ENCODE results near the gene COL24A1. TPM values are rescaled to one million over a fixed set of nuclear protein-coding genes. Genes with fewer than 3 reads are reported as not detected.
A peak's percentile ranks its signal among the peaks of the same experiment; 100 is the strongest.

Gene COL24A1
- total and polyA plus RNA-seq, 2 experiments from 2014 or later: 0.22 to 0.23 TPM

DNA sequence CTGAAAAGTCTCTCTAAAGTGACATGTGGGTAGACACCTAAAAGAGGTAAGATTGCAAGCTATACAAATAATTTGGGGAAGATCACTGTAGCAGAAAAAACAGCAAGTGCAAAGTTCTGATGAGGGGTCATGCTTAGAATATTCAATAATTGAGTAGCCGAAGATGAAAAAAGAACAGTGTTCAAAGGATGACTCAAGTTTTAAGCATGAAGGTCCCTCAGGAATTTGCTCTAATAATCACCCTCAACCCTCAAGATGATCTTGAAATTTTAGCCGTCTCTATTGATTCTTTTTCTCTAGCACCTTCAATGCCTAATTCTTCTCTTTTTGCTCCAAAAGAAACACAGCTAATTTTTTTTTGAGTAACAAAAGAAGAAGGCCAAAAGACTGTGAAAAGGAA is 257.7 kb downstream of the COL24A1 start:
- no peaks in the 10 kb centered on the region for H3K79me2 ChIP-seq (ENCODE audit: insufficient read depth)
- H3F3A ChIP-seq (ENCODE audit: insufficient read depth): no peaks in the 10 kb centered on the region
- no peaks in the 10 kb centered on the region for H4K20me1 ChIP-seq (ENCODE audit: insufficient read depth)
- no peaks in the 10 kb centered on the region for H3K27me3 ChIP-seq (replicated peaks; ENCODE audit: insufficient read depth)
- H2AFZ ChIP-seq: no peak overlapping the region
- TF ChIP-seq EZH2 (IDR thresholded peaks at IDR 0.05; ENCODE audit: insufficient read depth, poor library complexity, severe bottlenecking) (no peak), EZH2phosphoT487 (IDR thresholded peaks at IDR 0.05; ENCODE audit: insufficient read depth, low read depth) (no peak)
- no peaks in the 10 kb centered on the region for H3K9me3 ChIP-seq (ENCODE audit: low read depth)
- peak; percentile 2 for DNase-seq
- no peaks in the 10 kb centered on the region for H3K9me2 ChIP-seq (ENCODE audit: insufficient read depth)
- H3K36me3 ChIP-seq (ENCODE audit: low read depth): no peaks in the 10 kb centered on the region
- H3K4me2 ChIP-seq (ENCODE audit: unreplicated experiment): no peak overlapping the region
- no peak overlapping the region for H3K27ac ChIP-seq
- in situ Hi-C loops (cut with MboI): loop anchor here (25.0 kb wide), 1 partner anchor 187 kb away; the partner anchor contains the start of gene ZNHIT6
- no peaks in the 10 kb centered on the region for H3K4me1 ChIP-seq (ENCODE audit: insufficient read depth)
- 91 to 94% methylated on average over 2 of the region's 2 CpGs for WGBS, 2 experiments (ENCODE audit: low coverage in 1 of 2, low lambda C conversion rate in 2 of 2, missing lambda C conversion rate in 2 of 2)
- no peak overlapping the region for H3K9ac ChIP-seq
- H3K4me3 ChIP-seq: no peak overlapping the region

DNA sequence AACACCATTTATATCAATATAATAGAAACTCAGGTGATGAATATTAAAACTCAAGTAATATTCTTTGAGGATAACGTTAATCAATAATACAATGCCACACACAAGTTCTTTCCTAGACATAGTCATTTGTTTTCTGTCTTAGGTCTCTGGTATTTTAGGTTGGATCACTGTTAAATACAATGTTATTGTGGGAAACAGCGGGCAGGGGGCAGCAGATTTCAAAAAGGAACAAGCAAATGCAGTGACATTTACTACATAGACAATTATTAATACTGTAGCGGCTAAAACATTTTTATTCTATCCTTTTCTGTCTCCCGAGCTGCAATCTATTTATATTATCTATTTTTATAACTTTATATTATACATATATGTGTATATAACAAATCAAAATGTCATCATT is 261.9 kb downstream of the COL24A1 start:
- Histone ChIP-seq H3K9ac (no peak overlapping the region), H3K4me3 (no peak overlapping the region), H3K9me3 (ENCODE audit: low read depth) (no peaks in the 10 kb centered on the region), H3K27me3 (replicated peaks; ENCODE audit: insufficient read depth) (no peaks in the 10 kb centered on the region), H3K27ac (no peak overlapping the region), H3K9me2 (ENCODE audit: insufficient read depth) (no peaks in the 10 kb centered on the region; the same call in 1 of the 2 replicates), H3F3A (ENCODE audit: insufficient read depth) (no peaks in the 10 kb centered on the region), H4K20me1 (ENCODE audit: insufficient read depth) (no peaks in the 10 kb centered on the region), H3K4me1 (ENCODE audit: insufficient read depth) (no peaks in the 10 kb centered on the region), H2AFZ (no peak overlapping the region), H3K79me2 (ENCODE audit: insufficient read depth) (no peaks in the 10 kb centered on the region), H3K4me2 (ENCODE audit: unreplicated experiment) (no peak overlapping the region), H3K36me3 (ENCODE audit: low read depth) (no peaks in the 10 kb centered on the region)
- in situ Hi-C loops (cut with MboI): loop anchor here (25.0 kb wide), 1 partner anchor 182 kb away; the partner anchor contains the start of gene ZNHIT6
- WGBS, 2 experiments (ENCODE audit: low coverage in 1 of 2, low lambda C conversion rate in 2 of 2, missing lambda C conversion rate in 2 of 2): 4 to 5% methylated on average over 4 of the region's 4 CpGs
- TF ChIP-seq EZH2phosphoT487 (IDR thresholded peaks at IDR 0.05; ENCODE audit: insufficient read depth, low read depth) (no peak), EZH2 (IDR thresholded peaks at IDR 0.05; ENCODE audit: insufficient read depth, poor library complexity, severe bottlenecking) (no peak)
- peak; percentile 62 for DNase-seq

DNA sequence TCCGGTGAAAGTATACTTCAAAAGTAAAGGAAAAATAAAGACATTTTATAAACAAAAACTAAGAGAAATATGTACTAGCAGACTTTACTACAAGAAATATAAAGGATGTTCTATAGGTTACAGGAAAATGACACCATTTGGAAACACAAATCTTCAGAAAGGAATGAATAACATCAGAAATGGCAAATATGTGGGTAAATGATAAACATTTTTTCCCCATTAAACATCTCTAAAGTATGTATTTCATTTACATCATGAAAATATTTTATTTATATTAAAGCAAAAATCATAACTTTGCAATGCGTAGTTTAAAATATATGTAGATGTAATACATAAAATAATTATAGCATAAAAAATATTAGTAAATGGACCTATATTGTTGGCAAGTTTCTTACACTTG is 264.2 kb downstream of the COL24A1 start:
- Histone ChIP-seq H3K9me3 (ENCODE audit: low read depth) (no peaks in the 10 kb centered on the region), H3K36me3 (ENCODE audit: low read depth) (no peaks in the 10 kb centered on the region), H4K20me1 (ENCODE audit: insufficient read depth) (no peaks in the 10 kb centered on the region), H3F3A (ENCODE audit: insufficient read depth) (no peaks in the 10 kb centered on the region), H3K4me2 (ENCODE audit: unreplicated experiment) (no peak overlapping the region), H3K4me1 (ENCODE audit: insufficient read depth) (no peaks in the 10 kb centered on the region), H3K9ac (no peak overlapping the region), H3K79me2 (ENCODE audit: insufficient read depth) (no peaks in the 10 kb centered on the region), H3K27ac (no peak overlapping the region), H3K9me2 (ENCODE audit: insufficient read depth) (no peaks in the 10 kb centered on the region; the same call in 1 of the 2 replicates), H3K27me3 (replicated peaks; ENCODE audit: insufficient read depth) (no peaks in the 10 kb centered on the region), H3K4me3 (no peak overlapping the region), H2AFZ (no peak overlapping the region)
- TF ChIP-seq EZH2 (IDR thresholded peaks at IDR 0.05; ENCODE audit: insufficient read depth, poor library complexity, severe bottlenecking) (no peak), EZH2phosphoT487 (IDR thresholded peaks at IDR 0.05; ENCODE audit: insufficient read depth, low read depth) (no peak)
- DNase-seq: no peak
- in situ Hi-C loops (cut with MboI): loop anchor here (25.0 kb wide), 1 partner anchor 180 kb away; the partner anchor contains the start of gene ZNHIT6
- WGBS, 2 experiments (ENCODE audit: low coverage in 1 of 2, low lambda C conversion rate in 2 of 2, missing lambda C conversion rate in 2 of 2): 95 to 100% methylated on average over 2 of the region's 2 CpGs

DNA sequence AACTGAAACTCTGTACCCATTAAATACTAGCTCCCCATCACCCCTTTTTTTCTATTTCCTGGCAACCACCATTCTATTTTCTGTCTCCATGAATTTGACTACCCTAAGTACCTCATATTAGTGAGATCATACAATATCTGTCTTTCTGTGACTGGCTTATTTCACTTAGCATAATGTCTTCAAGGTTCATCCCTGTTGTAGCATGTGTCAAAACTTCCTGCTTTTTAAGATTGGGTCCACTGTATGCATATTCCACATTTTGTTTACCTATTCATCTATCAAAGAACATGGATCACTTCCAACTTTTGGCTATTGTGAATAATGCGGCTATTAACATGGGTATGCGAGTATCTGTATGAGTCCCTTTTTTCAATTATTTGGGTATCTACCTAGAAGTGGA is 266.7 kb downstream of the COL24A1 start:
- WGBS, 2 experiments (ENCODE audit: low coverage in 1 of 2, low lambda C conversion rate in 2 of 2, missing lambda C conversion rate in 2 of 2): 98 to 100% methylated on average over 2 of the region's 2 CpGs
- Histone ChIP-seq H3K4me3 (no peak overlapping the region), H3K27me3 (replicated peaks; ENCODE audit: insufficient read depth) (no peaks in the 10 kb centered on the region), H3K4me1 (ENCODE audit: insufficient read depth) (no peaks in the 10 kb centered on the region), H3K4me2 (ENCODE audit: unreplicated experiment) (no peak overlapping the region), H3F3A (ENCODE audit: insufficient read depth) (no peaks in the 10 kb centered on the region), H3K9me3 (ENCODE audit: low read depth) (no peaks in the 10 kb centered on the region), H3K27ac (no peak overlapping the region), H3K9me2 (ENCODE audit: insufficient read depth) (no peaks in the 10 kb centered on the region; the same call in 1 of the 2 replicates), H3K79me2 (ENCODE audit: insufficient read depth) (no peaks in the 10 kb centered on the region), H3K9ac (no peak overlapping the region), H2AFZ (no peak overlapping the region), H3K36me3 (ENCODE audit: low read depth) (no peaks in the 10 kb centered on the region), H4K20me1 (ENCODE audit: insufficient read depth) (no peaks in the 10 kb centered on the region)
- DNase-seq: no peak
- no peak for TF ChIP-seq EZH2phosphoT487 (IDR thresholded peaks at IDR 0.05; ENCODE audit: insufficient read depth, low read depth)
- TF ChIP-seq EZH2 (IDR thresholded peaks at IDR 0.05; ENCODE audit: insufficient read depth, poor library complexity, severe bottlenecking): no peak
- in situ Hi-C loops (cut with MboI): loop anchor here (25.0 kb wide), 1 partner anchor 178 kb away; the partner anchor contains the start of gene ZNHIT6
